Measurements from ENCODE around the gene HM13.
A peak's percentile ranks its signal among the peaks of the same experiment; 100 is the strongest.
"Not testable (repeated sequence)": the region's sequence is repeated elsewhere in the genome, so short reads cannot be mapped to it uniquely, and the experiment has no call there.

Gene HM13, protein sequence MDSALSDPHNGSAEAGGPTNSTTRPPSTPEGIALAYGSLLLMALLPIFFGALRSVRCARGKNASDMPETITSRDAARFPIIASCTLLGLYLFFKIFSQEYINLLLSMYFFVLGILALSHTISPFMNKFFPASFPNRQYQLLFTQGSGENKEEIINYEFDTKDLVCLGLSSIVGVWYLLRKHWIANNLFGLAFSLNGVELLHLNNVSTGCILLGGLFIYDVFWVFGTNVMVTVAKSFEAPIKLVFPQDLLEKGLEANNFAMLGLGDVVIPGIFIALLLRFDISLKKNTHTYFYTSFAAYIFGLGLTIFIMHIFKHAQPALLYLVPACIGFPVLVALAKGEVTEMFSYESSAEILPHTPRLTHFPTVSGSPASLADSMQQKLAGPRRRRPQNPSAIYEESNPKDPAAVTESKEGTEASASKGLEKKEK

DNA sequence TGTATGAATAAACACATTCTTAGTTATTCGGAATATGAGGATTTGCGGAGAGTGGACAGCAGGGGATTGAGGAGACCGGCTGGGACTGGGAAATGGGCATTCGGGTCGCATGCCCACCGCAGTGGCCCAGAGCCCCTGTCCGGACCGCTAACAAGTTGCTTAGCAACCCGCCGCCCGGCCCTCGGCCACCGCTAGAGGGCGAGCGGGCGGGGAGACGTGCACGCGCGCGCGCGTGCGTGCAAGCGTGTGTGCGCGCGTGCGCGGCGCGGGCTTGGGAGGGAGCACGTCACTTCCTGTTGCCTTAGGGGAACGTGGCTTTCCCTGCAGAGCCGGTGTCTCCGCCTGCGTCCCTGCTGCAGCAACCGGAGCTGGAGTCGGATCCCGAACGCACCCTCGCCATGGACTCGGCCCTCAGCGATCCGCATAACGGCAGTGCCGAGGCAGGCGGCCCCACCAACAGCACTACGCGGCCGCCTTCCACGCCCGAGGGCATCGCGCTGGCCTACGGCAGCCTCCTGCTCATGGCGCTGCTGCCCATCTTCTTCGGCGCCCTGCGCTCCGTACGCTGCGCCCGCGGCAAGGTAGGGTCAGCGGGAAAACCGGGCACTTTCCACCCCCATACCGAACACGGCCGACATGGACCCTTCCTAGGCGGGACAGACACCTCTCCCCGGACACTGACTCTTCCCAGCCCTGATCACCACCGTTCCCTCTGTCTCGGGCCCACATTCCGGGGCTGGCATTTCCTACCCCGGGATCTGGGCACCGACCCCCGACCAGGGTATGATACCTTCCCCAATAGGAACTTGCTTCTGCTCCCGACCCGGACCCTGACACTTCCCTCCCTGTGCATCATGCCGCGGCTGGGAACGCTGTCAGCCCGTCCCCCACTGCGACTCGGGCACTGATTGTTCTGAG, at the start of gene HM13:
TSS of gene HM13 (plus strand) at position 289 of the 918 bp plus-strand sequence. CDS start at position 399, 110 bp downstream.
- DNase-seq: peak; percentile 96

GRCh38 chr20:31470946-31471345, 43.3 kb upstream of the HM13 start:
- not testable (repeated sequence) for DNase-seq

DNA sequence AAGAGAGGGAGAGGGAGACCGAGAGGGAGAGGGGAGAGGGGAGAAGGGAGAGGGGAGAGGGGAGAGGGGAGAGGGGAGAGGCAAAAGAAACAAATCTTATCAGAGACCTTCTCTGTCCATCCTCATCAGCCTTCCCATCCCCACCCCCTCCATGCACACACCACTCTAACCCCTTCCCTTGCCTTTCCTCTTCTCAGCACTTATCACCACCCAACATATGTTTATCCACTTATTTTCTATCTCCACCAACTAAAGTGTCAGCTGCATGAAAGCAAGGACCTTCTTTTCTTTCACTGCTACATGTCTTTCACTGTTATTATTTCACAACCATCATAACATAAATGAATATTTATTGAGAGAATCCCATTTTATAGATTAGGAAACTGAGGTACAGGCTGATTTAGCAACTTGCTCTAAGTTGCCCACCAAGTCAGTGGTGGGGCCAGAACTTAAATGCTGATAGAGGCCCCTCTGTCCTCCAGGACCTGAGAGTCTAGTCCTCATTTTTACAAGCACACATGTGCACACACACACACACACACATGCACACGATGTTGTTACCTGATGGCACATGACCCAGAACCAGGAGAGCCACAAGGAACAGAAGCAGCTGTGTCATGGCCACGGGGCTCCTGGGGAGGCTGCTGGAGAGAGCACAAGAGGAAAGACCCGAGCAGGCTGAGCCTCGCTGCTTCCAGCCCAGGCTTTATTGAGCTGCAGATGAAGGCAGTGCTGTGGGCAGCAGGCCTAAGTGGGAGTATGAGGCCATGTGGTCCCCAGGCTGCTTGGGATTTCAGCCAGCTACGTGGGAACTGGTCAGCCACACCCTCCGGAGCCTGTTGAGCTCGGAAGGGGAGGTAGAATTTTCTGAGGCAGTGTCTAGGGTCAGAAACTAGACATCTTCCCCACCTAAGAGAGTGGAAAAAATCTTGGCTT, 41.6 kb upstream of the HM13 start:
- peak; percentile 22 for DNase-seq

DNA sequence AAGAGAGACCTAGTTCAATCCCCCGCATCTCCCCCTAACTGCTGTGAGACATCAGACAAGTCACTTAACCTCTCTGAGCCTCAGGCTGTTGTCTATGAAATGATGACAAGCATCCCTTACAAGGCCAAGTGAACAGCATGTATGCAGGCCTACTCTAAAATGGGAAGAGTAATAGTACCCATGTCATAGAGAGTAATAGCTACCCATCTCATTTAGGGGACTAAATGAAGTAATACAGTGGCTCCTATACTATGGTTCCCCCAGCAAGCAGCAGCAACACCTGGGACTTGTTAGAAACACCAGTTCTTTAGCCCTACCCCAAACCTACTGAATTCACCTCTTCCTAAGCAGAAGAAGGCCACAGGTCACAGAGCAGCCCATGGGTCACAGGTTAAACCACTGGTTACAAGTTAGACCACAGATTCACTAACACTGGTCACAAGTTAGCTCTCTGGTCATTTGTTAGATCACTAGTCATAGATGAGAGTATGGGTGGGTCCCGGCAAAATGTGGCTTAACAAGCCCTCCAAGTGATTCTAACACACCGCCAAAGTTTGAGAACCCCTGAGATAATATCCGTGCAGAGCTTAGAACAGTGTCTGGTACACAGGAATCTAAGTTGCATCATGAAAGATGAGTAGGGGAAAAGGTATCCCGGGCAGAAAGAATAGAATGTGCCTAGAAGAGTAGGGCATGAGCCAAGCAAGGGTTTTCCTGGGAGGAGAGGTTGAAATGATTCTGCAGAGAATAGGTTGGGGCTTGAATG, 40.7 kb upstream of the HM13 start:
- no peak for DNase-seq

- DNase-seq: no peak
Observed at GRCh38 chr20:31474097-31474436, 40.2 kb upstream of the HM13 start.

GRCh38 chr20:31474758-31475427, 39.3 kb upstream of the HM13 start, which contains the start of the genes DEFB124 and REM1:
Gene DEFB124, minus strand, starts transcription at chr20:31475127. Its CDS starts 2,114 bp downstream, at chr20:31473013.
Gene REM1, plus strand, starts transcription at chr20:31475288. Its CDS starts 1,158 bp downstream, at chr20:31476446.
- peak; percentile 30 for DNase-seq

- no peak for DNase-seq
Observed at GRCh38 chr20:31475472-31476293, 38.6 kb upstream of the HM13 start.

GRCh38 chr20:31476294-31476585, 38.0 kb upstream of the HM13 start:
- no peak for DNase-seq

GRCh38 chr20:31476643-31477215, 37.5 kb upstream of the HM13 start:
- no peak for DNase-seq

DNA sequence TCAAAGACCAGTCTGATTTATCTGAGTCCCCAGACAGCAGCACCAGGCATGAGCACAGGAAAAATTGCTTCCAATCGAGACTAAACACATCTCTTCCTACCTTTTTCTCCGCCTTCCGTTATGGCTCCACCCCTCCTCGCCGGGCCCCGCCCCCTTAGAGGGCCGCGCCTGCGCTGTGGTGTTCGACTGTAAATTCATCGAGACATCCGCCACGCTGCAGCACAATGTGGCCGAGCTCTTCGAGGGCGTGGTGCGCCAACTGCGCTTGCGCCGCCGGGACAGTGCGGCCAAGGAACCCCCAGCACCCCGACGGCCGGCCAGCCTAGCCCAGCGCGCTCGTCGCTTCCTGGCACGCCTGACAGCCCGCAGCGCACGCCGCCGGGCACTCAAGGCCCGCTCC, 30.2 kb upstream of the HM13 start:
- DNase-seq: peak; percentile 66

DNA sequence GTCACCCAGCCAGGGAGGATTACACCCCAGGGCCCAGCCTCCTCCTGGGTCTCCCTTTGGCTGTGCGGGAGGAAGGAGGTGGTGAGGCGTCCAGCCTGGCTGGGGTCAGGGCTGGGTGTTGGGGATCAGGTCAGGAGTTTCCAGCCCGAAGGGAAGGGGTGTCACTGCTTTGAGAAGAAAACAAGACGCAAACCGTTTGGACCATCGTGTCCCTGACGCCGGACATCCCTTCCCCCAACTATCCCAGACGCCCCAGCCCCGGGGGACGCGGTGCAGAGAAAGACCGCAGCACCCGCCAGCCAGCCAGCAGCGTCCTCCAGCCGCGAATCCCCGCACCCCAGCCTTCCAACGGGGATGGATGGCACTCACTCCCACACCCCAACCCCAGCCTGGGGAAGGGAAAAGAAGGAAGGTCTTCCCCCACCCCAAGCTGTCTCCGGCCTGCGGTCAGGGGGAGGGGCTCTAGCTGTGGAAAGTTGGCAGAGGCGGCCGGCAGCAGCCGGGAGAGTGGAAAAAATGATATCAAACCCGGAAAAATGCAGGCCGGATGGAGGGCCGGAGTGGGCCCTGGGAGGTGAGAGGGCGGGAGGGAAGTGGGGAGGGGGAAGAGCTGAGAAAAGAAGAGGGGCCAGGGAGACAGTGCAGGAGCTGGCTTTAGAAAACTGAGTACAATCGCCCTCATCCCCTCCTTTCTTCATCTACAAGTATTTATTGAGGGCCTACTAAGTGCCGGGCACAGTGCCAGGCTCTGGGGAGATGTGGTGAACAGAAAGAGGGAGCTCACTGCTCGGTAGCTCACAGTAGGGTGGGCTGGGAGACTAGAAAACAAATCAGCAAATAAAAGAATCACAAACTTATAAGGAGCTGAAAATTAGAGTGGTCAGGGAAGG, 28.5 kb upstream of the HM13 start:
- peak; percentile 79 for DNase-seq

DNA sequence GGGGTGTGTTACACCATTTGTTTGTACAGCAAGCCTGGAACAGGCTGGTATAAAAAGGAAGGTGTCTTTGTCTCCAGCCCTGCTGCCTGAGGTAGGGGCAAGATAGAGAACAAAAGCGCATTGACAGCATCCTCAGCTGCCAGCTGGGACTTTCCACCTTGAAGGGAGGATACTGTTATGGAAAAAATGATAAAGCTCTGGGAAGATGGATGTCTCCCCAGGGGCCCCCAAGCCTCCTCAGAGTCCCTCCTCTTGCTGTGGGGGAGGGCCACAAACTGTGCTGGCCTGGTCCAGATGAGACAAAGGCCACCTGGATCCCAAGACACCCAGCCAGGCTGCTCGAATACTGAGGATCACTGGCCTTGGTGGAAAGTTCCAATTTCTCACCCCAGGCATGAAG, 26.1 kb upstream of the HM13 start:
- DNase-seq: no peak

GRCh38 chr20:31489152-31489551, 25.1 kb upstream of the HM13 start:
- DNase-seq: no peak

DNA sequence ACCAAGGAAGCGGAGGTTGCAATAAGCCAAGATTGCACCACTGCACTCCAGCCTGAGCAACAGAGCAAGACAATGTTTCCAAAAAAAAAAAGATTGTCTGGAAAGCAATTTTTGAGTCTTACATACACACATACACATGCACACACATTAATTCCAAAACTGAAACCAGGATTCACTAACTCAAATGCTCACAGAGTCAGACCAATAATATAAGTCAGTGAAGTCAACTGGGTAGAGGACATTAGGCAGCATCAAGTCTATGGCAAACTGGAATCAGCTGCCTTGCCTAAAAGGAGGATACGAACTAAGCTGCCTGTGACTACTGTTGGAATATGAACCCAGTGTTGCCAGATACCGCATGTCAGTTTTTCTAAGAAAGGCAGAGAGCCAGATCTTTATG, 23.5 kb upstream of the HM13 start:
- DNase-seq: no peak

- peak; percentile 28 for DNase-seq
Observed at GRCh38 chr20:31494131-31494530, 20.1 kb upstream of the HM13 start.

- DNase-seq: no peak
Observed at GRCh38 chr20:31496761-31497295, 17.4 kb upstream of the HM13 start.

DNA sequence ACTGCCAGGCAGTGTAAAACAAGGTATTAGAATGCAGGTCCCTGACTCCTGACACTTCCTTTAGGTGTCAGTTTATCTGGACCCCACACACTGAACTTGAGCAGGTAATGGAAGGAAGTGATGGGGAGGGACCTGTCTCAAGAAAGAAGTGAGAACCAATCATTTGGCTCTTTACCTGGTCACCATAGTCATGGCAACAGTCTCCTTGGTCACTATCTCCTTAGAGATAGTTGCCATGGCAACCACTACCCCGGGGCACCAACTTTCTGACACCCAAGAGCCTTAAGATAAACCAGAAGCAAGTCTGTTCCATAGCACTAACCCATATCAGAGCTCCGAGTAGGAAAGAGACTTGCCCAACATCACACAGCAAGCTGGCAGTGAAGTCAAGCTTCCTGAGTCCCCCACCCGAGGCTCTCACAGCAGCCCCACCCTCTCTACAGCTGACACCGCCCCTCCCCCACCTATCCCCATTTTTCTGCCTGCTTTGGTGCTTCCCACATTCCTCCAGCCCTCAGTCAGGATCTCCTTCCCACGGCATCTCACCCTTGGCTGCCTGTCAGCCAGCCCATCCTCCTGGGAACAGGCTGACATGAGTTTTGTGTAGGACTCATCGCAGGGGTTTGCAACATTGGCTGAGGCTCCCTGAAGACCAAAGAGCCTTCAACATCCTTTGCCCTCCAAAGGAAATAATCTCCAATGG, 16.3 kb upstream of the HM13 start:
- peak; percentile 25 for DNase-seq

GRCh38 chr20:31500527-31500926, 13.7 kb upstream of the HM13 start:
- no peak for DNase-seq

Measured in hematopoietic multipotent progenitor cell treated with erythropoietin and hydrocortisone succinate and interleukin-3 and kit ligand, for 4 days (in vitro differentiated cells).